OCI-LY7 (cell line): ENCODE results near the gene TLX1. TPM values are rescaled to one million over a fixed set of nuclear protein-coding genes. Genes with fewer than 3 reads are reported as not detected.

Experiments
- BruUV-seq: library from RNA; stranded (reverse); fragments of 400-500 nt; replicated peaks from 2 replicates; lab custom pipeline; 2021; lab: Mats Ljungman, UMichigan
- CTCF ChIA-PET: fragments of 300-600 bp; sonication (Branson Sonifier 250); formaldehyde crosslinking; loops from one replicate; lab custom pipeline; 2022; ENCODE audit warnings: antibody characterized with exemption; ENCODE audit not compliant: unreplicated experiment; lab: Charles Lee
- POLR2A ChIA-PET: fragments of 300-600 bp; sonication (Branson Sonifier 250); formaldehyde crosslinking; loops from one replicate; lab custom pipeline; 2022; ENCODE audit warnings: antibody characterized with exemption; lab: Charles Lee
- DNase-seq: peaks from one replicate; pipeline ENCODE4 v3.0.0-alpha.2; 2015; ENCODE audit warnings: low spot score
- H2AFZ ChIP-seq: fragments of 200-600 bp; sonication (generic), shearing (Covaris generic); 2 replicates; pipeline ENCODE4 v1.6.1; 2014; ENCODE audit warnings: mild to moderate bottlenecking, antibody characterized with exemption, low read length, moderate library complexity
- H3K27ac ChIP-seq: fragments of 200-600 bp; sonication (generic); 2 replicates; pipeline ENCODE4 v1.5.1; 2014; ENCODE audit warnings: mixed run types, low read depth, mild to moderate bottlenecking, moderate library complexity, low read length, inconsistent platforms; ENCODE audit not compliant: poor library complexity, severe bottlenecking
- H3K36me3 ChIP-seq: fragments of 200-600 bp; sonication (generic); 2 replicates; pipeline ENCODE4 v1.6.1; 2014; ENCODE audit warnings: mild to moderate bottlenecking, antibody characterized with exemption, low read length, moderate library complexity, mixed read lengths; ENCODE audit not compliant: insufficient read depth
- H3K4me1 ChIP-seq: fragments of 200-600 bp; sonication (generic); 2 replicates; pipeline ENCODE4 v1.5.1; 2014; ENCODE audit warnings: mild to moderate bottlenecking, low read length; ENCODE audit not compliant: insufficient read depth, poor library complexity, severe bottlenecking
- H3K4me2 ChIP-seq: fragments of 200-600 bp; sonication (generic); 2 replicates; pipeline ENCODE4 v1.6.1; 2014; ENCODE audit warnings: mild to moderate bottlenecking, low read length
- H3K4me3 ChIP-seq: fragments of 200-600 bp; sonication (generic); 2 replicates; pipeline ENCODE4 v1.5.1; 2014; ENCODE audit warnings: mild to moderate bottlenecking, low read depth, low read length; ENCODE audit not compliant: poor library complexity, severe bottlenecking
- H3K79me2 ChIP-seq: fragments of 200-600 bp; sonication (generic); 2 replicates; pipeline ENCODE4 v1.6.1; 2016; ENCODE audit warnings: low read depth, mild to moderate bottlenecking, low read length, moderate library complexity, mixed read lengths; ENCODE audit not compliant: insufficient read depth
- H3K9me2 ChIP-seq: fragments of 200-600 bp; sonication (generic); 2 replicates; pipeline ENCODE4 v1.6.1; 2016; ENCODE audit warnings: mild to moderate bottlenecking, low read length, mixed read lengths; ENCODE audit not compliant: insufficient read depth
- H3K9me3 ChIP-seq: fragments of 200-600 bp; sonication (generic); 2 replicates; pipeline ENCODE4 v1.6.1; 2014; ENCODE audit warnings: mild to moderate bottlenecking, mixed run types, low read length, mixed read lengths
- H4K20me1 ChIP-seq: fragments of 200-600 bp; sonication (generic); 2 replicates; pipeline ENCODE4 v1.6.1; 2014; ENCODE audit warnings: mild to moderate bottlenecking, antibody characterized with exemption, low read length, moderate library complexity, mixed read lengths; ENCODE audit not compliant: insufficient read depth
- EZH2phosphoT487 ChIP-seq: fragments of 200-600 bp; sonication (generic); IDR thresholded peaks from 2 replicates; pipeline ENCODE4 v1.6.1; 2018; ENCODE audit warnings: low read depth, borderline replicate concordance, mild to moderate bottlenecking, mixed run types, antibody characterized with exemption, low read length, moderate library complexity, mixed read lengths
- intact Hi-C: fragments of 100-400 bp; cut with micrococcal nuclease; formaldehyde crosslinking; loops from one replicate; pipeline ENCODE4 v1.10.0; 2022; ENCODE audit not compliant: unreplicated experiment
- total RNA-seq, 2 experiments: library from RNA; depleted of rRNA in 1 of 2; stranded (reverse); fragments of >200 nt in 1 of 2; shearing (Covaris generic) in 1 of 2; gene quantifications; 2 replicates each; pipeline ENCODE4 v1.2.3, GENCODE V29; 2014 to 2022
- TF ChIP-seq, protein P1 (sequence below): fragments of 200-600 bp; sonication (generic); conservative IDR thresholded peaks from 2 replicates; pipeline ENCODE4 v1.5.1; 2014; ENCODE audit warnings: mild to moderate bottlenecking, antibody characterized with exemption, low read length, moderate library complexity, mixed read lengths

Gene TLX1
- total RNA-seq, 2 experiments from 2014 or later: not detected

DNA sequence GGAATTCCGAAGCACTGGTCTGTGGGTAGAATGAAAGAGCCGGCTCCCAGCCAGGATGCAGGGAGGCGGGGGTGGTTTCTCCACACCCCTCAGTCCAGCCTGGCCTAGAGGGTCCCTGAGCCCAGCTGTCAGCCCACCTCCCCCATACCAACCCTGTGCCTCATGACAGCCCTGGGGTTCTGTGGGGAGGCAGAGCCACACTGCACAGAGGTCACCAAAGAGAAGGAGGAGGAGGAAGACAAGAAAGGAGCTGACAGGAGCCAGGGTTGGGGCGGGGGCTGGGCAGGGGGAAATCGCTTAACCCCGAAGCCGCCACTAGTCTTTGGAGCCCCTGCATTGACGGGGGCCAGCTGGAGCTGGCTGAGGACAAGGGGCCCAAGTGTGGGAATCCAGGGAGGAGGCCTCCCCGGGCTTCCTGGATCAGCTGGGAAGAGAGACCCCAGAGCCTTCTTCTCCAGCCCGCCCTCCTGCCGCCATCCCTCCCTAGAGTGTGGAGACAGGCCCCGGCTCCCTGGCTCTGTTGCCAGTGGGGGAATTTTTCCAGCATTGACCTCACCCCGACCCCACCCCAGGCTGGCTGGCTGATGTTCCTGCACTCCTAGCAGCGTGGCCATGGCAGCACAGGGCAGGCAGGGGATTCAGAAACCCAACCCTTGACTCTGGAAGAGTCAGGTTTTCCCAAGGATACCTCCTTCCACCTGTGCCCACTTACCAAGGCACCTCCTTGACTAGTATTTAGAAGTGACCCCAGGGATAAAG, 36.8 kb upstream of the TLX1 start:
- BruUV-seq: no TSS peak
- DNase-seq: no peak
- ChIA-PET CTCF (interaction anchor here (2.4 kb wide), 1 partner anchor 48 kb away, joined by 16 read pairs; no protein-coding TSS in a partner anchor), POLR2A (no interaction called here)
- Histone ChIP-seq H3K4me3 (no peak overlapping the region), H3K79me2 (no peaks in the 10 kb centered on the region), H3K4me2 (no peak overlapping the region), H4K20me1 (no peaks in the 10 kb centered on the region), H3K9me3 (no peaks in the 10 kb centered on the region), H3K9me2 (no peaks in the 10 kb centered on the region), H3K27ac (no peak overlapping the region), H3K4me1 (peaks cover 8% of the 10 kb centered on the region), H3K36me3 (no peaks in the 10 kb centered on the region), H2AFZ (no peak overlapping the region)
- no peak for TF ChIP-seq EZH2phosphoT487
- TF ChIP-seq, protein P1, sequence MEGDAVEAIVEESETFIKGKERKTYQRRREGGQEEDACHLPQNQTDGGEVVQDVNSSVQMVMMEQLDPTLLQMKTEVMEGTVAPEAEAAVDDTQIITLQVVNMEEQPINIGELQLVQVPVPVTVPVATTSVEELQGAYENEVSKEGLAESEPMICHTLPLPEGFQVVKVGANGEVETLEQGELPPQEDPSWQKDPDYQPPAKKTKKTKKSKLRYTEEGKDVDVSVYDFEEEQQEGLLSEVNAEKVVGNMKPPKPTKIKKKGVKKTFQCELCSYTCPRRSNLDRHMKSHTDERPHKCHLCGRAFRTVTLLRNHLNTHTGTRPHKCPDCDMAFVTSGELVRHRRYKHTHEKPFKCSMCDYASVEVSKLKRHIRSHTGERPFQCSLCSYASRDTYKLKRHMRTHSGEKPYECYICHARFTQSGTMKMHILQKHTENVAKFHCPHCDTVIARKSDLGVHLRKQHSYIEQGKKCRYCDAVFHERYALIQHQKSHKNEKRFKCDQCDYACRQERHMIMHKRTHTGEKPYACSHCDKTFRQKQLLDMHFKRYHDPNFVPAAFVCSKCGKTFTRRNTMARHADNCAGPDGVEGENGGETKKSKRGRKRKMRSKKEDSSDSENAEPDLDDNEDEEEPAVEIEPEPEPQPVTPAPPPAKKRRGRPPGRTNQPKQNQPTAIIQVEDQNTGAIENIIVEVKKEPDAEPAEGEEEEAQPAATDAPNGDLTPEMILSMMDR: no peak
- intact Hi-C loops: no loop called here

DNA sequence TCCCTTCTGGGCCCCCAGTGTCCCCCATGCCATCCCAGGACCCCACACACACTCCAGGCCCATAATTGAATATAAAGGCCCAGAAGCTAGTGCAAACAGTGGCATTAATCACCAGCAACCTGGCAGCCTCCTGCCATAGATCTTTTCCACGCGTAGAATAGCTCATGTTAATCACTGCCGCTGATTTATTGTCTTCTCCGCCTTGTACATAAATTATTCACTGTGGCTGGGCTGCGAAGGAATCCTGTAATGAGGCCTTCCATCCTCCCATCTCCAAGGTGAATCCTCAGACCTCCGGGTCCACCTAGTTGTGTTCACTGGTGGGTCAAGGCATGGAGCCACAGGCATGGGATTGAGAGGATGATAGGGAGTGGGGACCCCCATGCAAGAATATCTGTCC, 36.1 kb upstream of the TLX1 start:
- Histone ChIP-seq H4K20me1 (no peaks in the 10 kb centered on the region), H2AFZ (peak overlapping the region; percentile 66; the same call in 1 of the 2 replicates), H3K9me2 (no peaks in the 10 kb centered on the region), H3K4me3 (no peak overlapping the region), H3K4me1 (peaks cover 8% of the 10 kb centered on the region), H3K36me3 (no peaks in the 10 kb centered on the region), H3K27ac (no peak overlapping the region), H3K4me2 (peak overlapping the region; percentile 16; the same call in 1 of the 2 replicates), H3K9me3 (no peaks in the 10 kb centered on the region), H3K79me2 (no peaks in the 10 kb centered on the region)
- BruUV-seq: no TSS peak
- ChIA-PET POLR2A (no interaction called here), CTCF (interaction anchor here (0.6 to 2.4 kb wide), 2 partner anchors 21 to 47 kb away, joined by 3 to 16 read pairs; no protein-coding TSS in a partner anchor)
- intact Hi-C loops: loop anchor here (1.0 kb wide), 2 partner anchors 43 to 47 kb away; no protein-coding TSS in a partner anchor
- TF ChIP-seq, protein P1: no peak
- no peak for TF ChIP-seq EZH2phosphoT487
- DNase-seq: no peak
